Panc1 (cell line): ENCODE data around the gene INVS.

Source experiments
- CTCF ChIP-seq: fragments of 450-650 bp; IDR thresholded peaks from 2 replicates; pipeline ENCODE4 v1.5.1; 2017; ENCODE audit warnings: mild to moderate bottlenecking
- POLR2AphosphoS5 ChIP-seq: IDR thresholded peaks from 2 replicates; pipeline ENCODE4 v1.6.1; 2012; ENCODE audit warnings: mild to moderate bottlenecking, low read depth, low read length, moderate library complexity
- REST ChIP-seq, 2 experiments: IDR thresholded peaks; 2 replicates each; pipeline ENCODE4 v1.6.1; 2011 to 2012; ENCODE audit warnings: low read depth in 2 of 2, control low read depth in 1 of 2, low read length in 1 of 2, mild to moderate bottlenecking in 1 of 2, moderate library complexity in 1 of 2; ENCODE audit not compliant: insufficient read depth in 1 of 2

GRCh38 chr9:100216178-100216787 lies 117.2 kb downstream of the INVS start:
- TF ChIP-seq POLR2AphosphoS5 = no peak
- TF ChIP-seq CTCF = peak; percentile 70
- TF ChIP-seq REST (IDR thresholded peaks at IDR 0.05; ENCODE audit: insufficient read depth in 1 of 2, low read depth in 2 of 2, low read length in 1 of 2) = no peak
